WTC11 (cell line): ENCODE data around the gene FMNL2.

Experiments used
- ATF1 ChIP-seq: sonication (generic); formaldehyde crosslinking; IDR thresholded peaks from 2 replicates; pipeline ENCODE4 v1.8.1; 2023; ENCODE audit warnings: mild to moderate bottlenecking, moderate library complexity, missing genetic modification reagents
- ATF2 ChIP-seq: sonication (generic); formaldehyde crosslinking; IDR thresholded peaks from 2 replicates; pipeline ENCODE4 v1.8.1; 2022; ENCODE audit warnings: low read depth, missing genetic modification reagents, borderline replicate concordance
- CTCF ChIP-seq: fragments of 200-600 bp; IDR thresholded peaks from 2 replicates; pipeline ENCODE4 v1.8.0; 2022; ENCODE audit warnings: antibody characterized with exemption
- IRF2 ChIP-seq: sonication (generic); formaldehyde crosslinking; IDR thresholded peaks from 2 replicates; pipeline ENCODE4 v1.8.0; 2022; ENCODE audit warnings: low read depth, missing genetic modification reagents, borderline replicate concordance
- ZNF232 ChIP-seq: sonication (generic); formaldehyde crosslinking; IDR thresholded peaks from 2 replicates; pipeline ENCODE4 v1.8.0; 2022; ENCODE audit warnings: mild to moderate bottlenecking, missing genetic modification reagents
- ZNF317 ChIP-seq: sonication (generic); formaldehyde crosslinking; IDR thresholded peaks from 2 replicates; pipeline ENCODE4 v1.8.1; 2023; ENCODE audit warnings: low read depth, mild to moderate bottlenecking, moderate library complexity, missing genetic modification reagents, borderline replicate concordance

GRCh38 chr2:152389483-152389882 is 54.5 kb downstream of the FMNL2 start:
- TF ChIP-seq ATF2 (CRISPR knock-in tag) (no peak), ZNF232 (no peak), ATF1 (CRISPR knock-in tag) (no peak), IRF2 (CRISPR knock-in tag) (no peak), ZNF317 (CRISPR knock-in tag) (no peak), CTCF (no peak)
